Lower lobe of right lung (tissue), 2 donors: ENCODE data around the gene SIGLEC15. TPM values are rescaled to one million over a fixed set of nuclear protein-coding genes. Genes with fewer than 3 reads are reported as not detected.
A peak's percentile ranks its signal among the peaks of the same experiment; 100 is the strongest.

ENCODE experiments used
- ATAC-seq, 2 donors: fragments of 200-7000 bp; cut with Tn5 transposase; one replicate each; pipeline ENCODE4 v1.9.1; 2020 to 2022; ENCODE audit warnings: mild to moderate bottlenecking in 2 of 2, moderate library complexity in 2 of 2
- DNase-seq: peaks from one replicate; pipeline ENCODE4 v3.0.0-alpha.2; 2020
- H3K27ac ChIP-seq: fragments of 200-600 bp; one replicate; pipeline ENCODE4 v1.8.0; 2022
- H3K27me3 ChIP-seq: fragments of 200-600 bp; one replicate; pipeline ENCODE4 v1.8.0; 2022; ENCODE audit warnings: low read depth
- H3K36me3 ChIP-seq: fragments of 200-600 bp; one replicate; pipeline ENCODE4 v1.8.0; 2022; ENCODE audit warnings: mild to moderate bottlenecking
- H3K4me1 ChIP-seq: fragments of 200-600 bp; one replicate; pipeline ENCODE4 v1.8.0; 2022
- H3K4me3 ChIP-seq: fragments of 200-600 bp; one replicate; pipeline ENCODE4 v1.8.0; 2022; ENCODE audit warnings: mild to moderate bottlenecking
- H3K9me3 ChIP-seq: fragments of 200-600 bp; one replicate; pipeline ENCODE4 v1.8.0; 2022
- intact Hi-C: fragments of 100-400 bp; cut with DNase I; formaldehyde crosslinking; loops from one replicate; pipeline ENCODE4 v1.11.0; 2022
- total RNA-seq: library from RNA; stranded (reverse); fragmentation: NEBNext Ultra II Directional; extraction: Animal tissue kit (Norgen Biotek cat#: 25700); gene quantifications from one replicate; pipeline ENCODE4 v1.2.1, GENCODE V29; 2021
- TF ChIP-seq, protein P1 (sequence below): fragments of 200-600 bp; IDR thresholded peaks from one replicate; pipeline ENCODE4 v1.8.0; 2022; ENCODE audit warnings: antibody characterized with exemption, mild to moderate bottlenecking
- donor health status: DM: no; HTN: yes; CAD: no; lungs with severe emphysema.

SIGLEC15 gene
- total RNA-seq, 1 donor from 2014 or later, result 0.35 TPM

DNA sequence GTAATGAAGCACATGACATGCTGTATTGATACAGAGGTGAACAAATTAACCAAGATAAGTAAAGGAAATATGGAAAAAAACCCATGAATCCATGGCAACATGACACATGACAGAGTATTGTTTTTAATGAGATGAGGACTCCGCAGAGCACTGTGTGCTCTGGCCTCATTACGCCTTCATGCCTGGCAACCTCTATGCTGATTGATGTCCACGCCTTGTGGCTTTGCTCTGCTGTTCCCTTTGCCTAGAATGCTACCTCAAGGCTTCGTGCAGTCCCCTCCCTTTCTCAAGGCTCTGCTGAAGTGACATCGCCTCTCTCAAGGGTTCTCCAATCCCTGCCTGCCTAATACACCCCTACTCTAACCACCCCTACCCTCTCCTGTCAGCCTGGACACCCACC, 8.4 kb downstream of the SIGLEC15 start:
- no peak overlapping the region for H3K27ac ChIP-seq

DNA sequence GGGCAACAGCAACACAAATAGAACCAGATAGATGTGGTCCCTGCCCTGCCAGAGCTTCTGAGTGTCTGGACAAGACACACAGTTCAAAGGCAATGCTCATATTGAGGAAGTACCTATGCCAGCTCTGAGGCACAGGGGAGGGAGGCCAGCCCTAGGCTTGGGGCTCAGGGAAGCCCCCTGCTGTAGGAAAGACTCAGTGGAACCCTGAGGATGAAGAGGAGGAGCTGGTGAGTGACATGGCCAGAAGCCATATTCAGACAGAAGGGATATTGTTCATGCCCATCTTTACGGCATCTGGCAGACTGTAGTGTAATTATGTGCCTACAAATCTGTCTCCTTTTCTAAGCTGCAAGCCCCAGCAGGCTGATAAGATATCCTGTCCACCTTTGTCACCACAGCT, 8.8 kb downstream of the SIGLEC15 start:
- Histone ChIP-seq H3K27me3 (peaks cover 32% of the 10 kb centered on the region), H3K4me3 (no peak overlapping the region), H3K4me1 (peaks cover 27% of the 10 kb centered on the region), H3K27ac (no peak overlapping the region), H3K9me3 (no peaks in the 10 kb centered on the region), H3K36me3 (no peaks in the 10 kb centered on the region)
- TF ChIP-seq, protein P1, sequence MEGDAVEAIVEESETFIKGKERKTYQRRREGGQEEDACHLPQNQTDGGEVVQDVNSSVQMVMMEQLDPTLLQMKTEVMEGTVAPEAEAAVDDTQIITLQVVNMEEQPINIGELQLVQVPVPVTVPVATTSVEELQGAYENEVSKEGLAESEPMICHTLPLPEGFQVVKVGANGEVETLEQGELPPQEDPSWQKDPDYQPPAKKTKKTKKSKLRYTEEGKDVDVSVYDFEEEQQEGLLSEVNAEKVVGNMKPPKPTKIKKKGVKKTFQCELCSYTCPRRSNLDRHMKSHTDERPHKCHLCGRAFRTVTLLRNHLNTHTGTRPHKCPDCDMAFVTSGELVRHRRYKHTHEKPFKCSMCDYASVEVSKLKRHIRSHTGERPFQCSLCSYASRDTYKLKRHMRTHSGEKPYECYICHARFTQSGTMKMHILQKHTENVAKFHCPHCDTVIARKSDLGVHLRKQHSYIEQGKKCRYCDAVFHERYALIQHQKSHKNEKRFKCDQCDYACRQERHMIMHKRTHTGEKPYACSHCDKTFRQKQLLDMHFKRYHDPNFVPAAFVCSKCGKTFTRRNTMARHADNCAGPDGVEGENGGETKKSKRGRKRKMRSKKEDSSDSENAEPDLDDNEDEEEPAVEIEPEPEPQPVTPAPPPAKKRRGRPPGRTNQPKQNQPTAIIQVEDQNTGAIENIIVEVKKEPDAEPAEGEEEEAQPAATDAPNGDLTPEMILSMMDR, result no peak
- no peak for DNase-seq
- intact Hi-C loops, result no loop called here
- ATAC-seq, result no peak

More for the DNA sequence above, 8.4 kb downstream of the SIGLEC15 start:
- H3K27me3 ChIP-seq, result peaks cover 30% of the 10 kb centered on the region
- ATAC-seq, result no peak
- TF ChIP-seq, protein P1, result no peak
- H3K4me3 ChIP-seq, result no peak overlapping the region
- intact Hi-C loops, result no loop called here
- no peak for DNase-seq
- no peaks in the 10 kb centered on the region for H3K9me3 ChIP-seq
- no peaks in the 10 kb centered on the region for H3K36me3 ChIP-seq
- H3K4me1 ChIP-seq, result peaks cover 31% of the 10 kb centered on the region

DNA sequence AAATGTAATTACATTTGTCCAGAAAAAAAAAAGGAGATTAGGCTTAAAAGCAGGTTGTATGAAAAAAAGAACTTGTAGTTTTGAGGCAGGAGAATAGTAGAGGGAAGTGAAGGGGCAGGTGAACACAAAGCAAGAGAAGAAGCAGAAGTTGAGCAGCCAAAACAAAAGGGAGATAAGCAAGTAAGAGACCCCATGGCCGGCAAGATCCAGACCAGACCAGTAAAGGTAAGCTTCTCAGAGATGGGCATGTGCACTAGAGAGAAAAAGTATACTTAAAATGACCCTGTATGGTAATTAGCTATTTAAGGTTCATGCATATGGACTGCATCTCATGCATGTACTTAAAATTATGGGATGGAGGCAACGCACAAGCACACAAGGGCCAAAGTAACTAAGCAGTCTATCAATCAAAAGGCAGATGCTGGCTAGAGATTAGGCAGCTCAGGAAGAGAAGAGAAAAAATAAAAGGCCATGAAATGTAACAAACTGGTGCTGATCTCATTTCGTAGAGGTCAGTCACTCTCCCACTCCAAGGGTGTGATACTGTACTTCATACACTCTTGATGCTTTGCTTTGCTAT, 9.7 kb downstream of the SIGLEC15 start:
- no peak for DNase-seq
- TF ChIP-seq, protein P1, result no peak
- H3K36me3 ChIP-seq, result no peaks in the 10 kb centered on the region
- peaks cover 32% of the 10 kb centered on the region for H3K27me3 ChIP-seq
- intact Hi-C loops, result no loop called here
- no peak overlapping the region for H3K4me3 ChIP-seq
- ATAC-seq, result no peak
- no peaks in the 10 kb centered on the region for H3K9me3 ChIP-seq
- no peak overlapping the region for H3K27ac ChIP-seq
- peaks cover 23% of the 10 kb centered on the region for H3K4me1 ChIP-seq

DNA sequence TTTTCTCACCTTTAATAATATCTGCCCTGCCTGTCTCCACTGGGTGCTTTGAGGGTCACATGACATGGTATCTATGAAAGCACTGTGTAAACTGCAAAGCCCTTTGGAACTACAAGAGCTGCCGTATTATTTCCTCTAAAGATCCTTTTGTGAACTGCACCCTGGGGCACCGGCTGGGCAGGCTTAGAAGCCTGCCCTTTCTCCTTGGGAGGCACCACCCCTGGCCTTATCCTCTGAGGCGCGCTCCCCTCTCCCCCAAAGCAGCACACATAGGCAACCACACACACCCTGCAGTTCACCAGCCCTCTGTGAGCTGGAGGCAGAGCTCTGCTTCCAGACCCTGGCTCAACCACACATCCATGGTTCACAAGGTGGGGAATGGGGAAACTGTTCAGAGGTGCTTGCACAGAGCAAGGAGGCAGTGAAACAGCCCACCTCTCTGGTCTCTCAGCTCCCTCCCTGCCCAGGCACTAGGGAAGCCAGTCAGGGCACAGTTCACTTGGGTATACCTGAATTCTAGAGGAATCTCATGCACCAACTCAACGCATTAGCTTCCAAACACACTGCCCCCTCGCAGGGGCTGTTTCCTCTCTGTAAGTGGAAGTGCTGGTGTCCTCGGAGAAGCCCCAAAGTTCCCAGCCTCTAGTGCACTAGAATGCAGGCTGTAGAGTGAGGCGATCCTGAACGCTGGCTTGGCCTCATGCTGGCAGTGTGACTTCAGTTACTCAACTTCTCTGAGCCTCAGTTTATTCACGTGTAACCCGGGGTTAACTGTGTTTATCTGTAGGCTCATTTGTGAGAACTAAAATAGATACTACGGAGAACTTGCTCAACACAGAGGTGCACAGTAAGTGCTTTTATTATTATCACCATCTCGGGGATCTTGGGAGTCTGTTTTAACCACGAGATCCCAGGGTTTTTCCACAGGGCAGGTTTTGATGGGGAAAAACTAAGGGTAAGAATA, 11.0 kb downstream of the SIGLEC15 start:
- TF ChIP-seq, protein P1, result no peak
- ATAC-seq, result no peak
- Histone ChIP-seq H3K27ac (no peak overlapping the region), H3K36me3 (no peaks in the 10 kb centered on the region), H3K9me3 (no peaks in the 10 kb centered on the region), H3K4me3 (no peak overlapping the region), H3K27me3 (peaks cover 32% of the 10 kb centered on the region), H3K4me1 (peaks cover 23% of the 10 kb centered on the region)
- intact Hi-C loops, result no loop called here
- no peak for DNase-seq

DNA sequence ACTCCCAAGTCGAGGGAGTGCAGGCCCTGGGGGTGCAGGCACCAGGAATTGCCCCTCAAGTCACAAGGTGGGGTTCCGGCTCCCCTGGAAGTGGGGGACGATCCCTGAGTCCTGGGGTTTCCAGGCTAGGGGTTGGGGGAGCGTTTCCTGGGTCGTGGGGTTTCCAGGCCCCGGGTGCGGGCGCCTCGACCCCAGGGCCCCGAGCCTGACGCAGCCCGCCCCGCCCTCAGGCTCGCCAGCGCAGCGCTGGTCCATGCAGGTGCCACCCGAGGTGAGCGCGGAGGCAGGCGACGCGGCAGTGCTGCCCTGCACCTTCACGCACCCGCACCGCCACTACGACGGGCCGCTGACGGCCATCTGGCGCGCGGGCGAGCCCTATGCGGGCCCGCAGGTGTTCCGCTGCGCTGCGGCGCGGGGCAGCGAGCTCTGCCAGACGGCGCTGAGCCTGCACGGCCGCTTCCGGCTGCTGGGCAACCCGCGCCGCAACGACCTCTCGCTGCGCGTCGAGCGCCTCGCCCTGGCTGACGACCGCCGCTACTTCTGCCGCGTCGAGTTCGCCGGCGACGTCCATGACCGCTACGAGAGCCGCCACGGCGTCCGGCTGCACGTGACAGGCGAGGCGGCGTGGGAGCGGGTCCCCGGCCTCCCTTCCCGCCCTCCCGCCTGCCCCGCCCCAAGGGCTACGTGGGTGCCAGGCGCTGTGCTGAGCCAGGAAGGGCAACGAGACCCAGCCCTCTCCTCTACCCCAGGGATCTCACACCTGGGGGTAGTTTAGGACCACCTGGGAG, 12.0 kb downstream of the SIGLEC15 start:
- intact Hi-C loops, result no loop called here

More for the DNA sequence above, 12.0 kb downstream of the SIGLEC15 start:
- H3K27me3 ChIP-seq, result peaks cover 32% of the 10 kb centered on the region
- H3K36me3 ChIP-seq, result no peaks in the 10 kb centered on the region
- no peak overlapping the region for H3K27ac ChIP-seq
- no peaks in the 10 kb centered on the region for H3K9me3 ChIP-seq
- DNase-seq (peak; percentile 79), ATAC-seq (peak; percentile 79)
- peak overlapping the region; percentile 49 for H3K4me3 ChIP-seq
- TF ChIP-seq, protein P1, result peak; percentile 53
- H3K4me1 ChIP-seq, result peaks cover 23% of the 10 kb centered on the region
